K562 (cell line): ENCODE results near the gene POP7. TPM values are rescaled to one million over a fixed set of nuclear protein-coding genes. Genes with fewer than 3 reads are reported as not detected.

Experiments used
- CEBPG ChIP-seq, 3 experiments: fragments of 200-800 bp in 1 of 3; sonication (Bioruptor generic) in 1 of 3; sonication (generic) in 1 of 3; formaldehyde crosslinking in 1 of 3; IDR thresholded peaks in 2 of 3; conservative IDR thresholded peaks in 1 of 3; 2 replicates each; pipeline versions ENCODE4 v1.6.1 to v1.8.0; 2016 to 2022; ENCODE audit warnings: missing compliant biosample characterization in 2 of 3, missing genetic modification characterization in 2 of 3, mild to moderate bottlenecking in 1 of 3, missing genetic modification reagents in 1 of 3
- CREB1 ChIP-seq, 2 experiments: sonication (generic) in 1 of 2; formaldehyde crosslinking in 1 of 2; IDR thresholded peaks; 2 replicates each; pipeline versions ENCODE4 v1.6.1 to v1.8.0; 2012 to 2022; ENCODE audit warnings: inconsistent platforms in 1 of 2, mild to moderate bottlenecking in 1 of 2, missing genetic modification reagents in 1 of 2, moderate library complexity in 1 of 2
- E2F3 ChIP-seq: fragments of 250-450 bp; sonication (Bioruptor Pico); IDR thresholded peaks from 2 replicates; pipeline ENCODE4 v1.4.0; 2020; ENCODE audit warnings: mild to moderate bottlenecking
- ELF1 ChIP-seq: fragments of 200-800 bp; sonication (Bioruptor generic); IDR thresholded peaks from 2 replicates; pipeline ENCODE4 v1.6.1; 2016; ENCODE audit warnings: missing genetic modification characterization, missing compliant biosample characterization
- FOXA3 ChIP-seq, 2 experiments: fragments of 450-650 bp in 1 of 2; sonication (generic) in 1 of 2; formaldehyde crosslinking; IDR thresholded peaks in 1 of 2; conservative IDR thresholded peaks in 1 of 2; 2 replicates each; pipeline versions ENCODE4 v1.4.0 to v1.8.0; 2020 to 2022; ENCODE audit warnings: mild to moderate bottlenecking in 2 of 2, missing genetic modification reagents in 1 of 2
- HNRNPK ChIP-seq: fragments of 200-400 bp; formaldehyde crosslinking; IDR thresholded peaks from one replicate; pipeline ENCODE4 v1.6.1; 2018; ENCODE audit warnings: mild to moderate bottlenecking, low read depth, low read length; ENCODE audit not compliant: poor library complexity, severe bottlenecking
- JUNB ChIP-seq: fragments of 450-650 bp; formaldehyde crosslinking; conservative IDR thresholded peaks from 2 replicates; pipeline ENCODE4 v1.4.0; 2020; ENCODE audit warnings: mild to moderate bottlenecking
- PKNOX1 ChIP-seq: fragments of 450-650 bp; IDR thresholded peaks from 2 replicates; pipeline ENCODE4 v1.6.1; 2016
- RBBP5 ChIP-seq: fragments of 200-600 bp; sonication (generic); IDR thresholded peaks from 2 replicates; pipeline ENCODE4 v1.6.1; 2012; ENCODE audit warnings: borderline replicate concordance, mild to moderate bottlenecking, low read length, control low read depth, inconsistent platforms; ENCODE audit not compliant: insufficient read depth, poor library complexity, severe bottlenecking
- SPI1 ChIP-seq: IDR thresholded peaks from 2 replicates; pipeline ENCODE4 v1.6.1; 2011; ENCODE audit warnings: low read depth, low read length, control low read depth, borderline replicate concordance
- SUPT5H ChIP-seq: fragments of 450-650 bp; IDR thresholded peaks from 2 replicates; pipeline ENCODE4 v1.6.1; 2016
- TFAP4 ChIP-seq: sonication (generic); formaldehyde crosslinking; IDR thresholded peaks from 2 replicates; pipeline ENCODE4 v1.8.0; 2022; ENCODE audit warnings: missing genetic modification reagents, mild to moderate bottlenecking, moderate library complexity, borderline replicate concordance
- THRA ChIP-seq: fragments of 450-650 bp; IDR thresholded peaks from 2 replicates; pipeline ENCODE4 v1.6.1; 2017; ENCODE audit warnings: mild to moderate bottlenecking, moderate library complexity
- THRB ChIP-seq: fragments of 450-650 bp; formaldehyde crosslinking; conservative IDR thresholded peaks from 2 replicates; pipeline ENCODE4 v1.4.0; 2022; ENCODE audit warnings: mild to moderate bottlenecking, missing genetic modification characterization
- ZNF512 ChIP-seq: IDR thresholded peaks from 2 replicates; pipeline ENCODE4 v1.6.1; 2016; ENCODE audit warnings: missing genetic modification characterization, missing compliant biosample characterization
- polyA plus RNA-seq, 8 experiments: library from polyadenylated mRNA; depleted of rRNA in 4 of 8; stranded (reverse) in 5 of 8; unstranded in 3 of 8; fragments of >200 nt; fragmentation: Nextera tagmentation in 2 of 8; fragmentation: Illumina TruSeq in 1 of 8; extraction: Ambion mirVana in 2 of 8; extraction: Trizol in 1 of 8; gene quantifications; 2 replicates each; pipeline versions ENCODE4 v1.2.1 to v1.2.3, GENCODE V29; 2011 to 2014; ENCODE audit warnings: inconsistent platforms in 1 of 8, missing spikeins in 1 of 8
- total RNA-seq, 7 experiments: library from RNA; depleted of rRNA in 6 of 7; stranded (reverse); fragments of >200 nt in 6 of 7; fragmentation: Illumina TruSeq in 2 of 7; extraction: Trizol in 2 of 7; gene quantifications; 2 replicates each; pipeline versions ENCODE4 v1.2.1 to v1.2.3, GENCODE V29; 2011 to 2021; ENCODE audit warnings: low replicate concordance in 1 of 7

The POP7 gene
- total and polyA plus RNA-seq, 9 of the 15 experiments (the other 6 are each of a cell fraction or from before 2014, with no cell fraction given): 11.5 to 163 (median 68.9) TPM

- TF ChIP-seq CREB1 (IDR thresholded peaks at IDR 0.05): no peak
- TF ChIP-seq CREB1 (CRISPR knock-in tag; IDR thresholded peaks at IDR 0.05): no peak
- peak; percentile 51 for TF ChIP-seq RBBP5
- no peak for TF ChIP-seq PKNOX1
- no peak for TF ChIP-seq ZNF512 (tag)
- TF ChIP-seq SPI1: peak; percentile 90
- no peak for TF ChIP-seq E2F3 (CRISPR knock-in tag)
- no peak for TF ChIP-seq SUPT5H
- peak; percentile 62; the same call in 1 of the 2 replicates for TF ChIP-seq TFAP4 (CRISPR knock-in tag)
- TF ChIP-seq THRB (CRISPR knock-in tag): no peak
- no peak for TF ChIP-seq THRA
- TF ChIP-seq JUNB: no peak
- TF ChIP-seq CEBPG (CRISPR knock-in tag; IDR thresholded peaks at IDR 0.05): no peak
- TF ChIP-seq CEBPG (tag; conservative IDR thresholded peaks at IDR 0.05 in 1 of 2, IDR thresholded peaks at IDR 0.05 in 1 of 2): no peak
- peak; percentile 58; the same call in 1 of the 2 replicates for TF ChIP-seq ELF1
- no peak for TF ChIP-seq FOXA3 (CRISPR knock-in tag; conservative IDR thresholded peaks at IDR 0.05 in 1 of 2, IDR thresholded peaks at IDR 0.05 in 1 of 2)
- no peak for TF ChIP-seq HNRNPK
These were observed 30.2 kb upstream of the POP7 start (continued) for GRCh38 chr7:100675581-100676350.
